ENCODE measurements around the gene GRIN3B. TPM values are rescaled to one million over a fixed set of nuclear protein-coding genes. Genes with fewer than 3 reads are reported as not detected.

Gene GRIN3B
- total RNA-seq, 2 donors from 2014 or later: 0.14 TPM; not detected in 1

DNA sequence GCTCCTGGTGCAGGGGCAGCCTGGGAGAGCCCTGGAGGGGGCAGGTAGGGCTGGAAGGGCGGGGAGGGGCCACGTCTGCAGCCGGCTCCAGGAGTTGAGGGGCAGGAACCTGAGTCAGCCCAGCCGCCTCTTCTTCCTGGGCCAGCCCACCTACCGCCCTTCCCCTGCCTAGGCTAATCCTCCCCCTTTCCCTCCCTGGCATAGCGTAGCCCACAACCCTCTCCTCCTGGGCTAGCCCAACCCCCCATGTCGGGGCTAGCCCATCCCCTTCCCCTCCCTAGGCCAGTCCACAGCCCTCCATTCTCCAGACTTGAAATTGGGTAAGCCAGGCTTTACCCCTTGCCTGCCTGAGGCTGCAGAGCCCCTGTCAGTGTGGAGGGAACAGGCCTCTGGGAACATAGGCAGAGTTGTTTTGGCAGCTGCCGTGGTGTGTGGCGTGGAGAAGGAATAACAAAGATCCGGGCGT lies 36.7 kb upstream of the GRIN3B start:
- no peaks in the 10 kb centered on the region for H3K9me3 ChIP-seq
- no peak overlapping the region for H3K4me3 ChIP-seq
- TF ChIP-seq, protein P1, sequence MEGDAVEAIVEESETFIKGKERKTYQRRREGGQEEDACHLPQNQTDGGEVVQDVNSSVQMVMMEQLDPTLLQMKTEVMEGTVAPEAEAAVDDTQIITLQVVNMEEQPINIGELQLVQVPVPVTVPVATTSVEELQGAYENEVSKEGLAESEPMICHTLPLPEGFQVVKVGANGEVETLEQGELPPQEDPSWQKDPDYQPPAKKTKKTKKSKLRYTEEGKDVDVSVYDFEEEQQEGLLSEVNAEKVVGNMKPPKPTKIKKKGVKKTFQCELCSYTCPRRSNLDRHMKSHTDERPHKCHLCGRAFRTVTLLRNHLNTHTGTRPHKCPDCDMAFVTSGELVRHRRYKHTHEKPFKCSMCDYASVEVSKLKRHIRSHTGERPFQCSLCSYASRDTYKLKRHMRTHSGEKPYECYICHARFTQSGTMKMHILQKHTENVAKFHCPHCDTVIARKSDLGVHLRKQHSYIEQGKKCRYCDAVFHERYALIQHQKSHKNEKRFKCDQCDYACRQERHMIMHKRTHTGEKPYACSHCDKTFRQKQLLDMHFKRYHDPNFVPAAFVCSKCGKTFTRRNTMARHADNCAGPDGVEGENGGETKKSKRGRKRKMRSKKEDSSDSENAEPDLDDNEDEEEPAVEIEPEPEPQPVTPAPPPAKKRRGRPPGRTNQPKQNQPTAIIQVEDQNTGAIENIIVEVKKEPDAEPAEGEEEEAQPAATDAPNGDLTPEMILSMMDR (IDR thresholded peaks at IDR 0.05): no peak
- no peak for ATAC-seq (ENCODE audit: insufficient number of reproducible peaks, low FRiP score, low read depth)
- peaks cover 3% of the 10 kb centered on the region for H3K36me3 ChIP-seq
- no peaks in the 10 kb centered on the region for H3K4me1 ChIP-seq (ENCODE audit: control insufficient read depth in 1 of 2, low read depth in 2 of 2)
- DNase-seq (ENCODE audit: low spot score): no peak
- H3K27ac ChIP-seq: no peak overlapping the region
- H3K27me3 ChIP-seq (replicated peaks; ENCODE audit: insufficient read depth): no peaks in the 10 kb centered on the region

GRCh38 chr19:964116-964520 lies 36.1 kb upstream of the GRIN3B start:
- TF ChIP-seq, protein P1 (IDR thresholded peaks at IDR 0.05): no peak
- Histone ChIP-seq H3K4me3 (no peak overlapping the region), H3K27me3 (replicated peaks; ENCODE audit: insufficient read depth) (no peaks in the 10 kb centered on the region), H3K9me3 (no peaks in the 10 kb centered on the region), H3K4me1 (ENCODE audit: control insufficient read depth in 1 of 2, low read depth in 2 of 2) (no peaks in the 10 kb centered on the region), H3K27ac (no peak overlapping the region), H3K36me3 (peaks cover 4% of the 10 kb centered on the region)
- DNase-seq (ENCODE audit: low spot score): no peak
- no peak for ATAC-seq (ENCODE audit: insufficient number of reproducible peaks, low FRiP score, low read depth)

- Histone ChIP-seq H3K4me3 (no peak overlapping the region), H3K9me3 (no peaks in the 10 kb centered on the region), H3K4me1 (ENCODE audit: control insufficient read depth in 1 of 2, low read depth in 2 of 2) (no peaks in the 10 kb centered on the region), H3K27ac (no peak overlapping the region), H3K36me3 (peaks cover 4% of the 10 kb centered on the region), H3K27me3 (replicated peaks; ENCODE audit: insufficient read depth) (no peaks in the 10 kb centered on the region)
- ATAC-seq (ENCODE audit: insufficient number of reproducible peaks, low FRiP score, low read depth) (no peak), DNase-seq (ENCODE audit: low spot score) (no peak)
- TF ChIP-seq, protein P1 (IDR thresholded peaks at IDR 0.05): no peak
Measured at GRCh38 chr19:964761-965694, 35.2 kb upstream of the GRIN3B start.

- Histone ChIP-seq H3K27me3 (replicated peaks; ENCODE audit: insufficient read depth) (no peaks in the 10 kb centered on the region), H3K27ac (no peak overlapping the region), H3K4me1 (ENCODE audit: control insufficient read depth in 1 of 2, low read depth in 2 of 2) (no peaks in the 10 kb centered on the region), H3K36me3 (peaks cover 12% of the 10 kb centered on the region), H3K4me3 (no peak overlapping the region), H3K9me3 (peaks cover 4% of the 10 kb centered on the region)
- TF ChIP-seq, protein P1 (IDR thresholded peaks at IDR 0.05): no peak
- ATAC-seq (ENCODE audit: insufficient number of reproducible peaks, low FRiP score, low read depth) (no peak), DNase-seq (ENCODE audit: low spot score) (no peak)
Measured at GRCh38 chr19:966485-967088, 33.6 kb upstream of the GRIN3B start.

GRCh38 chr19:970695-971094 lies 29.5 kb upstream of the GRIN3B start:
- H3K9me3 ChIP-seq: peaks cover 4% of the 10 kb centered on the region
- peaks cover 14% of the 10 kb centered on the region for H3K36me3 ChIP-seq
- DNase-seq (ENCODE audit: low spot score): no peak
- no peaks in the 10 kb centered on the region for H3K27me3 ChIP-seq (replicated peaks; ENCODE audit: insufficient read depth)
- TF ChIP-seq, protein P1 (IDR thresholded peaks at IDR 0.05): peak; percentile 29
- H3K4me1 ChIP-seq (ENCODE audit: control insufficient read depth in 1 of 2, low read depth in 2 of 2): no peaks in the 10 kb centered on the region
- no peak overlapping the region for H3K27ac ChIP-seq
- no peak overlapping the region for H3K4me3 ChIP-seq
- no peak for ATAC-seq (ENCODE audit: insufficient number of reproducible peaks, low FRiP score, low read depth)
